ENCODE measurements around the gene NLGN1. TPM values are rescaled to one million over a fixed set of nuclear protein-coding genes. Genes with fewer than 3 reads are reported as not detected.

NLGN1 gene
- total RNA-seq, 1 donor from 2014 or later, result 3.9 TPM

GRCh38 chr3:173814809-173815208 lies 417.3 kb downstream of the NLGN1 start:
- Histone ChIP-seq H3K27ac (no peak overlapping the region), H3K27me3 (ENCODE audit: low read depth) (no peaks in the 10 kb centered on the region), H3K36me3 (no peaks in the 10 kb centered on the region), H3K9me3 (no peaks in the 10 kb centered on the region), H3K4me3 (no peak overlapping the region), H3K4me1 (no peaks in the 10 kb centered on the region)
- no peak for DNase-seq
- ATAC-seq, result no peak
- no peak for TF ChIP-seq CTCF (IDR thresholded peaks at IDR 0.05)
- intact Hi-C loops (cut with DNase I), result no loop called here

- no peaks in the 10 kb centered on the region for H3K4me1 ChIP-seq
- no peaks in the 10 kb centered on the region for H3K36me3 ChIP-seq
- intact Hi-C loops (cut with DNase I), result no loop called here
- H3K27me3 ChIP-seq (ENCODE audit: low read depth), result no peaks in the 10 kb centered on the region
- no peak for DNase-seq
- H3K4me3 ChIP-seq, result no peak overlapping the region
- H3K27ac ChIP-seq, result no peak overlapping the region
- ATAC-seq, result no peak
- TF ChIP-seq CTCF (IDR thresholded peaks at IDR 0.05), result no peak
- H3K9me3 ChIP-seq, result no peaks in the 10 kb centered on the region
Observed at GRCh38 chr3:173819368-173819767, 421.8 kb downstream of the NLGN1 start.

- intact Hi-C loops (cut with DNase I), result no loop called here
- Histone ChIP-seq H3K27me3 (ENCODE audit: low read depth) (no peaks in the 10 kb centered on the region), H3K4me3 (no peak overlapping the region), H3K27ac (no peak overlapping the region), H3K36me3 (no peaks in the 10 kb centered on the region), H3K4me1 (no peaks in the 10 kb centered on the region), H3K9me3 (no peaks in the 10 kb centered on the region)
- DNase-seq (no peak), ATAC-seq (no peak)
- no peak for TF ChIP-seq CTCF (IDR thresholded peaks at IDR 0.05)
Observed at GRCh38 chr3:173823911-173824460, 426.4 kb downstream of the NLGN1 start.

GRCh38 chr3:173825730-173826129 lies 428.2 kb downstream of the NLGN1 start:
- H3K4me1 ChIP-seq, result no peaks in the 10 kb centered on the region
- intact Hi-C loops (cut with DNase I), result no loop called here
- H3K36me3 ChIP-seq, result no peaks in the 10 kb centered on the region
- DNase-seq (no peak), ATAC-seq (no peak)
- TF ChIP-seq CTCF (IDR thresholded peaks at IDR 0.05), result no peak
- no peak overlapping the region for H3K4me3 ChIP-seq
- H3K27me3 ChIP-seq (ENCODE audit: low read depth), result no peaks in the 10 kb centered on the region
- H3K9me3 ChIP-seq, result no peaks in the 10 kb centered on the region
- no peak overlapping the region for H3K27ac ChIP-seq

GRCh38 chr3:173826416-173826815 lies 428.9 kb downstream of the NLGN1 start:
- no peak for DNase-seq
- no peak for TF ChIP-seq CTCF (IDR thresholded peaks at IDR 0.05)
- no peak for ATAC-seq
- intact Hi-C loops (cut with DNase I), result no loop called here
- H3K27me3 ChIP-seq (ENCODE audit: low read depth), result no peaks in the 10 kb centered on the region
- no peak overlapping the region for H3K27ac ChIP-seq
- no peaks in the 10 kb centered on the region for H3K4me1 ChIP-seq
- no peak overlapping the region for H3K4me3 ChIP-seq
- H3K36me3 ChIP-seq, result no peaks in the 10 kb centered on the region
- H3K9me3 ChIP-seq, result no peaks in the 10 kb centered on the region

Measured in lower lobe of right lung (tissue), 2 donors.